ACHN (cell line): ENCODE data around the gene PROX1.

Experiments
- DNase-seq: peaks from one replicate; pipeline ENCODE4 v3.0.0-alpha.2; 2015
- in situ Hi-C: cut with HindIII; loops from 2 replicates; pipeline ENCODE4 v1.10.0; 2017; ENCODE audit warnings: low sequenced_read_pairs, low pct_ligation_motif_present, low pct_unique_long_range_greater_than_20kb

PROX1 gene

GRCh38 chr1:214013614-214014377 lies 26.0 kb downstream of the PROX1 start:
- no peak for DNase-seq
- in situ Hi-C loops, result no loop called here

- in situ Hi-C loops, result no loop called here
- DNase-seq, result no peak
These were observed 27.0 kb downstream of the PROX1 start for GRCh38 chr1:214014730-214015129.

GRCh38 chr1:214017191-214017982 lies 29.6 kb downstream of the PROX1 start:
- in situ Hi-C loops, result no loop called here
- DNase-seq, result no peak

- DNase-seq, result no peak
These were observed 30.9 kb downstream of the PROX1 start for GRCh38 chr1:214018386-214019268.

GRCh38 chr1:214019499-214019898 lies 31.7 kb downstream of the PROX1 start:
- in situ Hi-C loops, result no loop called here
- DNase-seq, result no peak

More at GRCh38 chr1:214018386-214019268, 30.9 kb downstream of the PROX1 start:
- in situ Hi-C loops, result no loop called here

- in situ Hi-C loops, result no loop called here
- DNase-seq, result no peak
These were observed 33.5 kb downstream of the PROX1 start for GRCh38 chr1:214021321-214021720.

- DNase-seq, result no peak
- in situ Hi-C loops, result no loop called here
These were observed 34.5 kb downstream of the PROX1 start for GRCh38 chr1:214022229-214022791.

- in situ Hi-C loops, result no loop called here
- no peak for DNase-seq
These were observed 35.1 kb downstream of the PROX1 start for GRCh38 chr1:214022810-214023425.

- in situ Hi-C loops, result no loop called here
- DNase-seq, result no peak
These were observed 39.2 kb downstream of the PROX1 start for GRCh38 chr1:214026985-214027384.

- DNase-seq, result no peak
- in situ Hi-C loops, result no loop called here
These were observed 39.7 kb downstream of the PROX1 start for GRCh38 chr1:214027498-214027897.

GRCh38 chr1:214028095-214028494 lies 40.3 kb downstream of the PROX1 start:
- in situ Hi-C loops, result no loop called here
- no peak for DNase-seq

GRCh38 chr1:214028649-214029406 lies 41.1 kb downstream of the PROX1 start:
- no peak for DNase-seq
- in situ Hi-C loops, result no loop called here

GRCh38 chr1:214029796-214030195 lies 42.0 kb downstream of the PROX1 start:
- in situ Hi-C loops, result no loop called here
- DNase-seq, result no peak

GRCh38 chr1:214031267-214031650 lies 43.5 kb downstream of the PROX1 start:
- DNase-seq, result no peak

GRCh38 chr1:214037468-214037867 lies 49.7 kb downstream of the PROX1 start:
- no peak for DNase-seq
- in situ Hi-C loops, result no loop called here

More at GRCh38 chr1:214031267-214031650, 43.5 kb downstream of the PROX1 start:
- in situ Hi-C loops, result no loop called here

GRCh38 chr1:214039394-214040018 lies 51.7 kb downstream of the PROX1 start:
- in situ Hi-C loops, result no loop called here
- no peak for DNase-seq

- in situ Hi-C loops, result no loop called here
- DNase-seq, result no peak
These were observed 55.4 kb downstream of the PROX1 start for GRCh38 chr1:214043167-214043566.
